ENCODE results near the gene GAB3. TPM values are rescaled to one million over a fixed set of nuclear protein-coding genes. Genes with fewer than 3 reads are reported as not detected.

GAB3 gene
- total RNA-seq, 1 donor from 2014 or later, result 0.67 TPM

DNA sequence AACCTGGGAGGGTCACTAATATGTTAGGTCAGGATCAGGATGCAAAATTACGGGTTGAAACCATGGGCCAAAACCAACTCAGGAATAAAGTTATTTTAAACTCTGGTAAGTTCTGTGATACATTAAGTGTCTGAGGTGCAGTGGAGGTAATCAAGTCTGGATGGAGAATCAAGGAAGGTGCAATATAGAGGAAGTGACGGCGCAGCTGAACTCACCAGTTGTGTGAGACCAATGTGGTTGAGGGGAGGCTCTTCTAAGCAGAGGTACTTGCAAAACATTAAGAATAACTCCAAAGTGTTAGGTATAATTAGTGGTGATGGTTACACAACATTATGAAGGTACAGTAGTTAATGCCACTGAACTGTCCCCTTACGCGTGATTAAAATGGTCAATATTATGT, 19.7 kb downstream of the GAB3 start:
- H3K9me3 Mint-ChIP-seq, result peaks cover 20% of the 10 kb centered on the region
- H3K4me3 Mint-ChIP-seq, result no peak overlapping the region
- peaks cover 4% of the 10 kb centered on the region for H3K27me3 Mint-ChIP-seq (ENCODE audit: low read depth)
- DNase-seq (ENCODE audit: low spot score in 2 of 2, unreplicated experiment in 2 of 2), result no peak
- TF ChIP-seq, protein P1, sequence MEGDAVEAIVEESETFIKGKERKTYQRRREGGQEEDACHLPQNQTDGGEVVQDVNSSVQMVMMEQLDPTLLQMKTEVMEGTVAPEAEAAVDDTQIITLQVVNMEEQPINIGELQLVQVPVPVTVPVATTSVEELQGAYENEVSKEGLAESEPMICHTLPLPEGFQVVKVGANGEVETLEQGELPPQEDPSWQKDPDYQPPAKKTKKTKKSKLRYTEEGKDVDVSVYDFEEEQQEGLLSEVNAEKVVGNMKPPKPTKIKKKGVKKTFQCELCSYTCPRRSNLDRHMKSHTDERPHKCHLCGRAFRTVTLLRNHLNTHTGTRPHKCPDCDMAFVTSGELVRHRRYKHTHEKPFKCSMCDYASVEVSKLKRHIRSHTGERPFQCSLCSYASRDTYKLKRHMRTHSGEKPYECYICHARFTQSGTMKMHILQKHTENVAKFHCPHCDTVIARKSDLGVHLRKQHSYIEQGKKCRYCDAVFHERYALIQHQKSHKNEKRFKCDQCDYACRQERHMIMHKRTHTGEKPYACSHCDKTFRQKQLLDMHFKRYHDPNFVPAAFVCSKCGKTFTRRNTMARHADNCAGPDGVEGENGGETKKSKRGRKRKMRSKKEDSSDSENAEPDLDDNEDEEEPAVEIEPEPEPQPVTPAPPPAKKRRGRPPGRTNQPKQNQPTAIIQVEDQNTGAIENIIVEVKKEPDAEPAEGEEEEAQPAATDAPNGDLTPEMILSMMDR (IDR thresholded peaks at IDR 0.05; ENCODE audit: unreplicated experiment), result no peak
- H3K27ac Mint-ChIP-seq, result no peak overlapping the region
- peaks cover 10% of the 10 kb centered on the region for H3K4me1 Mint-ChIP-seq
- H3K36me3 Mint-ChIP-seq, result no peaks in the 10 kb centered on the region

DNA sequence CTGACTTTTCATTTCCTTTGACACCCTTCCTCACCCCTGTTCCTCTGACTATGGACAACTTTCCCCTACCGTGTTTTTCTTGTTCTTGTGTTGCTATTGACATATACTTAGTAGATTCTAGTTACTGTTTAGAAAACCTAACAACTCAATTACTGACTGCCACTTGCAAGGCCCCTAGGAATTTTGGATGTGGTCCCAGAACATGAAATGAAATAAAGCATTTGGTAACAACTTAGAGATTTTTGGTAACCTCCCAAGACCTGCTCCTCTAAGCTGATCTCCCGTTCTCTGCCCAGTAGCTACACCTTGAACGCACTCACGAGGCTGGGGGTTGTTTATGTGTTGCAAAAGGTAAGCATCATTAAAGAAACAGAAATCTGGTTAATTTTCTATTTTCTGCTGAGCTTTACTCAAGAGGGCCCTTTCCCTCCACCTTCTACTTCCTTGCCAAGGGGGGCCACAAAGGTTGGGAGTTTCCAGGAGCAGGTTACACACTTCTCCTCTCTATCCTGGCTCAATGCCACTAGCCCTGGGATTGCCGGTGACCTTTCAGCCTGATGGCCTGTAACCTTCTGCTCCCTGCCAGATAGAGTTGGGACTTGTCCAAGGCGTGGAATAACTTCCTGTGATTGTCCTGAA, 20.5 kb downstream of the GAB3 start:
- H3K4me3 Mint-ChIP-seq, result no peak overlapping the region
- no peak for DNase-seq (ENCODE audit: low spot score in 2 of 2, unreplicated experiment in 2 of 2)
- peak overlapping the region; percentile 45 for H3K27ac Mint-ChIP-seq
- H3K36me3 Mint-ChIP-seq, result no peaks in the 10 kb centered on the region
- TF ChIP-seq, protein P1 (IDR thresholded peaks at IDR 0.05; ENCODE audit: unreplicated experiment), result no peak
- H3K4me1 Mint-ChIP-seq, result peaks cover 7% of the 10 kb centered on the region
- H3K9me3 Mint-ChIP-seq, result peaks cover 25% of the 10 kb centered on the region
- peaks cover 4% of the 10 kb centered on the region for H3K27me3 Mint-ChIP-seq (ENCODE audit: low read depth)

DNA sequence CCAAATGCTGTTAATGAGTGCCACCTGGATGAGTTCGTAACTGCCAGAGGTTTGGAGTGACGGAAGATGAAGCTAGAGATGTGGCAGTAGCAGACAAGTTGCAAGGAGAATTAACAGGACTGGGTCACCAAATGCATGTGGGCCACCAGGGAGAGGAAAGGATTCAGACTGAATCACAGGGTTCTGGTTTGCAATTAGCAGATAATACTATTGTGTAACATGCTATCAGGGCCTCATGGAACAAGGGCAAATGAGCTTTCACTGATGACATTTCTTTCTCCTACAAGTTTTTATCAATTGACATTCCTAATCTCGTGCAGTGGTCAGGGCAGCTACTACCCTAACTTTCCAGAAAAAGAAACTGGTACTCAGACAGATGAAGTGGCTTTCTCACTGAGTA, 21.4 kb downstream of the GAB3 start:
- TF ChIP-seq, protein P1 (IDR thresholded peaks at IDR 0.05; ENCODE audit: unreplicated experiment), result no peak

DNA sequence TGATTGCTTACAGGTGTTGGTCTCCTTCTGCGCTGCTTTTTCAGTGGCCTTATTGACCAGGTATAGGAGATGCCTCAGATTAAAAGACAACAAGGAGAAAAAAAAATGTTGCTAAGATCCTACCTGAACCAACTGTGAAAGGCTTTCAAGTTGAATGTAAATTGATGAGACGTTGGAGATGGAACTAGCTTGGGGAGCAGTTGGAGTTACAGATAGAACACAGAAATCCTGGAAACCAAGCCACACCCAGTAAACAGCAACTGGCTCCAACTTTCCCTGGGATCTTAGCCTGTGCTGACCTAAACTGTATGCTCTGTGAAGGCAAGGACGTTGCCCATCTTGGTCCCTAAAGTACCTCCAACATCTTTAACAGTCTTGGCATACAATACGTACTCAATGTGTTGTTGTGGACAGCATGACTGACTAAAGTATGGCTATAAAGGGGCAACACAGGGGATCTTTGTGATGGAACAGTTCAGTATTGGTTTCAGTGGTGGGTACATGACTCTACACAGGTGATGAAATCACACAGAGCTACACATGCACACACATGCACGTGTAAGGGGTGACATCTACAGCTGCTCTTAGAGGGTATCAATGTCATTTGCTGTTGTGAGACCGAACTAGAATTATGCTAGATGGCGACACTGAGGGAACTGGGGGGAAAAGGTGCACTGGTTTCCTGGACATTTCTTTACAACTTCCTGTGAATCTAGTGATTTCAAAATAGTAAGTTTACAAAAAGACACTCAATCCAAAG, 22.3 kb downstream of the GAB3 start:
- Mint-ChIP-seq H3K27ac (no peak overlapping the region), H3K9me3 (peaks cover 26% of the 10 kb centered on the region), H3K4me3 (no peak overlapping the region), H3K4me1 (peaks cover 3% of the 10 kb centered on the region), H3K36me3 (no peaks in the 10 kb centered on the region), H3K27me3 (ENCODE audit: low read depth) (peaks cover 4% of the 10 kb centered on the region)
- DNase-seq (ENCODE audit: low spot score in 2 of 2, unreplicated experiment in 2 of 2), result no peak
- TF ChIP-seq, protein P1 (IDR thresholded peaks at IDR 0.05; ENCODE audit: unreplicated experiment), result no peak

More for the DNA sequence above, 21.4 kb downstream of the GAB3 start:
- Mint-ChIP-seq H3K27ac (no peak overlapping the region), H3K27me3 (ENCODE audit: low read depth) (peaks cover 4% of the 10 kb centered on the region), H3K36me3 (no peaks in the 10 kb centered on the region), H3K4me1 (peaks cover 6% of the 10 kb centered on the region), H3K9me3 (peaks cover 25% of the 10 kb centered on the region), H3K4me3 (no peak overlapping the region)
- DNase-seq (ENCODE audit: low spot score in 2 of 2, unreplicated experiment in 2 of 2), result no peak

DNA sequence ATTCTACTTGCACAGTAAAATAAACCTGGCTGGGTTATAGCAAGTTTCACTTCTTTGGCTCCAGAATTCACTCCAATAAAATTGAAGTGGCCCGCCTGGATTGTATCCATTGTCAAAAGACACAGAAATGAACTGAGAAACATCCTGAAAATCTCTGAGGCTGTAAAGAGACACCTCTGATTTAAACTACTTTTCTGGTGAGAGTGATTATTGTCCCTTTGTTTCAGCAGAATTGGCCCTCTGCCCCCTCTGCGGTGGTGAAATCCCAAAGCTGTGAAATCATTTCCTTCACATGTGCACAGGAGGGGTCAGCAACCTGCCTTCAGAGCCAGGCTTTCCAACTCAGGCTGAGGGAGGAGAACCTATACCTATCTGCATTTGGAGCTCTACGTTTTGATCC, 23.0 kb downstream of the GAB3 start:
- Mint-ChIP-seq H3K27ac (no peak overlapping the region), H3K4me1 (peaks cover 3% of the 10 kb centered on the region), H3K9me3 (peaks cover 33% of the 10 kb centered on the region), H3K4me3 (no peak overlapping the region), H3K27me3 (ENCODE audit: low read depth) (peaks cover 4% of the 10 kb centered on the region), H3K36me3 (no peaks in the 10 kb centered on the region)
- TF ChIP-seq, protein P1 (IDR thresholded peaks at IDR 0.05; ENCODE audit: unreplicated experiment), result no peak
- DNase-seq (ENCODE audit: low spot score in 2 of 2, unreplicated experiment in 2 of 2), result no peak

Measured in mesothelial cell of epicardium (in vitro differentiated cells).